ENCODE measurements around the gene RASA4B.
"Not testable (repeated sequence)": the region's sequence is repeated elsewhere in the genome, so short reads cannot be mapped to it uniquely, and the experiment has no call there.

Gene RASA4B

GRCh38 chr7:102517550-102518147 is at the start of gene RASA4B:
Gene RASA4B (minus strand): TSS chr7:102517777. CDS start chr7:102517710, 67 bp downstream.
- DNase-seq, result peak; percentile 60

GRCh38 chr7:102550808-102551422 is 33.3 kb upstream of the RASA4B start, which contains the start of gene SPDYE2:
Gene SPDYE2 (plus strand): TSS chr7:102551226. CDS start chr7:102553256, 2,030 bp downstream.
- not testable (repeated sequence) for DNase-seq

- not testable (repeated sequence) for DNase-seq
Observed at GRCh38 chr7:102546353-102546752, 28.8 kb upstream of the RASA4B start.

GRCh38 chr7:102545288-102545687 is 27.7 kb upstream of the RASA4B start:
- DNase-seq, result not testable (repeated sequence)

GRCh38 chr7:102544372-102544771 is 26.8 kb upstream of the RASA4B start:
- DNase-seq, result not testable (repeated sequence)

- DNase-seq, result not testable (repeated sequence)
Observed at GRCh38 chr7:102543596-102543995, 26.0 kb upstream of the RASA4B start, which contains the start of gene UPK3BL2. Gene UPK3BL2 (minus strand): TSS chr7:102543696. CDS start chr7:102543636, 60 bp downstream.

GRCh38 chr7:102542771-102543170 is 25.2 kb upstream of the RASA4B start:
- not testable (repeated sequence) for DNase-seq

- DNase-seq, result not testable (repeated sequence)
Observed at GRCh38 chr7:102542083-102542482, 24.5 kb upstream of the RASA4B start.

GRCh38 chr7:102540604-102541003 is 23.0 kb upstream of the RASA4B start:
- not testable (repeated sequence) for DNase-seq

GRCh38 chr7:102535062-102535615 is 17.6 kb upstream of the RASA4B start:
- DNase-seq, result not testable (repeated sequence)

GRCh38 chr7:102532127-102532526 is 14.6 kb upstream of the RASA4B start:
- DNase-seq, result peak; percentile 47

- DNase-seq, result not testable (repeated sequence)
Observed at GRCh38 chr7:102531583-102531982, 14.0 kb upstream of the RASA4B start.

- DNase-seq, result peak; percentile 51
Observed at GRCh38 chr7:102527822-102528793, 10.5 kb upstream of the RASA4B start.

GRCh38 chr7:102527182-102527581 is 9.6 kb upstream of the RASA4B start:
- DNase-seq, result not testable (repeated sequence)

GRCh38 chr7:102524803-102525202 is 7.2 kb upstream of the RASA4B start:
- DNase-seq, result peak; percentile 54

- not testable (repeated sequence) for DNase-seq
Observed at GRCh38 chr7:102520797-102521196, 3.2 kb upstream of the RASA4B start.

- DNase-seq, result not testable (repeated sequence)
Observed at GRCh38 chr7:102516951-102517350, 626 bp downstream of the RASA4B start.

GRCh38 chr7:102515889-102516288 is 1.7 kb downstream of the RASA4B start:
- DNase-seq, result not testable (repeated sequence)

GRCh38 chr7:102514881-102515721 is 2.5 kb downstream of the RASA4B start:
- not testable (repeated sequence) for DNase-seq

- not testable (repeated sequence) for DNase-seq
Observed at GRCh38 chr7:102512642-102513221, 4.8 kb downstream of the RASA4B start.

- DNase-seq, result not testable (repeated sequence)
Observed at GRCh38 chr7:102511860-102512522, 5.6 kb downstream of the RASA4B start.
